ENCODE data around the gene TCEA3.

DNA sequence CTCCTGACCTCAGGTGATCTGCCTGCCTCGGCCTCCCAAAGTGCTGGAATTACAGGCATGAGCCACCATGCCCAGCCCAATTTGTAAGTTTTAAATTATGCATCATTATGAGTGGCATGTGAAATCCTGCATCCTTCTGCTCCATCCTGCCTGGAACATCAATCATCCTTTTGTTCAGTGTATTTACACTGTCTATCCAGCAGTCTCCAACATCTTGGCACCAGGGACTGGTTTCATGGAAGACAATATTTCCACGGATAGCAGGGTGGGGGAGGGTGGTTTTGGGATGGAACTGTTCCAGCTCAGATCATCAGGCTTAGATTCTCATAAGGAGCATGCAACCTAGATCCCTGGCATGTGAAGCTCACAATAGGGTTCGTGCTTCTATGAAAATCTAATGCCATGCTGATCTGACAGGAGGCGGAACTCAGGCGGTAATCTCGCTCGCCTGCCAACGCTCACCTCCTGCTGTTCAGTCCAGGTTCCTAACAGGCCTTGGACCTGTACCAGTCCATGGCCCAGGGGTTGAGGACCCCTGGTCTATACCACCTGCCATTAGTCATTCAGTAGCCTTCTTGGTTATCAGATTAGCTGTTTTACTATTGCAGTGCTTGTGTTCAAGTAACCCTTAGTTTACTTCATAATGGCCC lies 22.2 kb upstream of the TCEA3 start:
- TF ChIP-seq CTCF (IDR thresholded peaks at IDR 0.05), result no peak
- TF ChIP-seq POLR2A (IDR thresholded peaks at IDR 0.05), result no peak
